ENCODE measurements around the gene ZFYVE9.
"Not testable (repeated sequence)": the region's sequence is repeated elsewhere in the genome, so short reads cannot be mapped to it uniquely, and the experiment has no call there.

DNA sequence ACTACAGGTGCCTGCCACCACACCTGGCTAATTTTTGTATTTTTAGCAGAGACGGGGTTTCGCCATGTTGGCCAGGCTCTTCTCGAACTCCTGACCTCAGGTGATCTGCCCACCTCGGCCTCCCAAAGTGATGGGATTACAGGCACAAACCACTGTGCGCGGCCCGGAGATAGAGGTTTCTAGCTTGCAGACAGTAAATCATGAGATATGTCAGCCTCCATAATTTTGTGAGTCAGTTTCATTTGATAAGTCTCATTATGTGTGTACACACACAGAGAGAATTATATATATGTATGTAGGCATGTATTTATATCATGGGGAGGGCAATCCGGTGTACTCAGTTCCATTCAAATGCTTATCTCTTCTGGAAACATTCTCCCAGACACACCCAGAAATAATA is 64.8 kb downstream of the ZFYVE9 start:
- not testable (repeated sequence) for TF ChIP-seq ZNF677 (tag by site-specific recombination; IDR thresholded peaks at IDR 0.05); ZBTB7A (tag by site-specific recombination; IDR thresholded peaks at IDR 0.05; ENCODE audit: low read depth); ZNF366 (tag by site-specific recombination; conservative IDR thresholded peaks at IDR 0.05); ZNF670 (tag by site-specific recombination; IDR thresholded peaks at IDR 0.05; ENCODE audit: low read depth); BCL11A (tag by site-specific recombination; IDR thresholded peaks at IDR 0.05; ENCODE audit: low read depth); KLF1 (tag by site-specific recombination; IDR thresholded peaks at IDR 0.05); ZNF302 (tag by site-specific recombination; IDR thresholded peaks at IDR 0.05; ENCODE audit: low read depth); ZNF37A (tag by site-specific recombination; IDR thresholded peaks at IDR 0.05); ZNF521 (tag by site-specific recombination; IDR thresholded peaks at IDR 0.05)
- TF ChIP-seq, protein P1, sequence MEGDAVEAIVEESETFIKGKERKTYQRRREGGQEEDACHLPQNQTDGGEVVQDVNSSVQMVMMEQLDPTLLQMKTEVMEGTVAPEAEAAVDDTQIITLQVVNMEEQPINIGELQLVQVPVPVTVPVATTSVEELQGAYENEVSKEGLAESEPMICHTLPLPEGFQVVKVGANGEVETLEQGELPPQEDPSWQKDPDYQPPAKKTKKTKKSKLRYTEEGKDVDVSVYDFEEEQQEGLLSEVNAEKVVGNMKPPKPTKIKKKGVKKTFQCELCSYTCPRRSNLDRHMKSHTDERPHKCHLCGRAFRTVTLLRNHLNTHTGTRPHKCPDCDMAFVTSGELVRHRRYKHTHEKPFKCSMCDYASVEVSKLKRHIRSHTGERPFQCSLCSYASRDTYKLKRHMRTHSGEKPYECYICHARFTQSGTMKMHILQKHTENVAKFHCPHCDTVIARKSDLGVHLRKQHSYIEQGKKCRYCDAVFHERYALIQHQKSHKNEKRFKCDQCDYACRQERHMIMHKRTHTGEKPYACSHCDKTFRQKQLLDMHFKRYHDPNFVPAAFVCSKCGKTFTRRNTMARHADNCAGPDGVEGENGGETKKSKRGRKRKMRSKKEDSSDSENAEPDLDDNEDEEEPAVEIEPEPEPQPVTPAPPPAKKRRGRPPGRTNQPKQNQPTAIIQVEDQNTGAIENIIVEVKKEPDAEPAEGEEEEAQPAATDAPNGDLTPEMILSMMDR (tag by site-specific recombination; IDR thresholded peaks at IDR 0.05) = not testable (repeated sequence)
- TF ChIP-seq, protein P2, sequence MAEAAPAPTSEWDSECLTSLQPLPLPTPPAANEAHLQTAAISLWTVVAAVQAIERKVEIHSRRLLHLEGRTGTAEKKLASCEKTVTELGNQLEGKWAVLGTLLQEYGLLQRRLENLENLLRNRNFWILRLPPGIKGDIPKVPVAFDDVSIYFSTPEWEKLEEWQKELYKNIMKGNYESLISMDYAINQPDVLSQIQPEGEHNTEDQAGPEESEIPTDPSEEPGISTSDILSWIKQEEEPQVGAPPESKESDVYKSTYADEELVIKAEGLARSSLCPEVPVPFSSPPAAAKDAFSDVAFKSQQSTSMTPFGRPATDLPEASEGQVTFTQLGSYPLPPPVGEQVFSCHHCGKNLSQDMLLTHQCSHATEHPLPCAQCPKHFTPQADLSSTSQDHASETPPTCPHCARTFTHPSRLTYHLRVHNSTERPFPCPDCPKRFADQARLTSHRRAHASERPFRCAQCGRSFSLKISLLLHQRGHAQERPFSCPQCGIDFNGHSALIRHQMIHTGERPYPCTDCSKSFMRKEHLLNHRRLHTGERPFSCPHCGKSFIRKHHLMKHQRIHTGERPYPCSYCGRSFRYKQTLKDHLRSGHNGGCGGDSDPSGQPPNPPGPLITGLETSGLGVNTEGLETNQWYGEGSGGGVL (tag by site-specific recombination; IDR thresholded peaks at IDR 0.05) = not testable (repeated sequence)
- TF ChIP-seq, protein P3, sequence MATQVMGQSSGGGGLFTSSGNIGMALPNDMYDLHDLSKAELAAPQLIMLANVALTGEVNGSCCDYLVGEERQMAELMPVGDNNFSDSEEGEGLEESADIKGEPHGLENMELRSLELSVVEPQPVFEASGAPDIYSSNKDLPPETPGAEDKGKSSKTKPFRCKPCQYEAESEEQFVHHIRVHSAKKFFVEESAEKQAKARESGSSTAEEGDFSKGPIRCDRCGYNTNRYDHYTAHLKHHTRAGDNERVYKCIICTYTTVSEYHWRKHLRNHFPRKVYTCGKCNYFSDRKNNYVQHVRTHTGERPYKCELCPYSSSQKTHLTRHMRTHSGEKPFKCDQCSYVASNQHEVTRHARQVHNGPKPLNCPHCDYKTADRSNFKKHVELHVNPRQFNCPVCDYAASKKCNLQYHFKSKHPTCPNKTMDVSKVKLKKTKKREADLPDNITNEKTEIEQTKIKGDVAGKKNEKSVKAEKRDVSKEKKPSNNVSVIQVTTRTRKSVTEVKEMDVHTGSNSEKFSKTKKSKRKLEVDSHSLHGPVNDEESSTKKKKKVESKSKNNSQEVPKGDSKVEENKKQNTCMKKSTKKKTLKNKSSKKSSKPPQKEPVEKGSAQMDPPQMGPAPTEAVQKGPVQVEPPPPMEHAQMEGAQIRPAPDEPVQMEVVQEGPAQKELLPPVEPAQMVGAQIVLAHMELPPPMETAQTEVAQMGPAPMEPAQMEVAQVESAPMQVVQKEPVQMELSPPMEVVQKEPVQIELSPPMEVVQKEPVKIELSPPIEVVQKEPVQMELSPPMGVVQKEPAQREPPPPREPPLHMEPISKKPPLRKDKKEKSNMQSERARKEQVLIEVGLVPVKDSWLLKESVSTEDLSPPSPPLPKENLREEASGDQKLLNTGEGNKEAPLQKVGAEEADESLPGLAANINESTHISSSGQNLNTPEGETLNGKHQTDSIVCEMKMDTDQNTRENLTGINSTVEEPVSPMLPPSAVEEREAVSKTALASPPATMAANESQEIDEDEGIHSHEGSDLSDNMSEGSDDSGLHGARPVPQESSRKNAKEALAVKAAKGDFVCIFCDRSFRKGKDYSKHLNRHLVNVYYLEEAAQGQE (tag by site-specific recombination; IDR thresholded peaks at IDR 0.05) = not testable (repeated sequence)

All from HEK293 (cell line).